GM21825 (cell line): ENCODE measurements around the gene ANP32B.

Source experiments
- ATAC-seq: cut with Tn5 transposase; IDR thresholded peaks from one replicate; pipeline ENCODE4 v1.9.1; 2021; ENCODE audit warnings: mild to moderate bottlenecking, moderate library complexity; ENCODE audit not compliant: unreplicated experiment

ANP32B gene

GRCh38 chr9:98057138-98057799, 74.1 kb downstream of the ANP32B start:
- no peak for ATAC-seq

DNA sequence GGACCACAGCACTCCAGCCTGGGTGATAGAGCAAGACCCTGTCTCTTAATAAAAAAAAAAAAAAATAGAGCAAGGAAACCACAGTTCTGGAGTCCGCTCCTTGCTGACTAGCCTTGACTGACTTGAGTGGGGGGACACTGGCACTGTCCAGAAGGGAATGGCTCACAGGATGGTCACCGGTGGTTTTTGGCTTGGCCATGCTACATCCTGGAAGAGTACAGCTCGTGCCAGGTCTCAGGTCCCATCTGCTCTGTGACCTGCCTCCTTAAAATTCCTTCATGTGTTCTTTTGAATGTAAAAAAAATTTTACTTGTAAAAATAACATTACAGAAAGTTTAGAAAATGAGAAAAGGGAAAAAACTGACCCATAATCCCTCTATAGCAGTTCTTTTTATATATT, 79.0 kb downstream of the ANP32B start:
- no peak for ATAC-seq

DNA sequence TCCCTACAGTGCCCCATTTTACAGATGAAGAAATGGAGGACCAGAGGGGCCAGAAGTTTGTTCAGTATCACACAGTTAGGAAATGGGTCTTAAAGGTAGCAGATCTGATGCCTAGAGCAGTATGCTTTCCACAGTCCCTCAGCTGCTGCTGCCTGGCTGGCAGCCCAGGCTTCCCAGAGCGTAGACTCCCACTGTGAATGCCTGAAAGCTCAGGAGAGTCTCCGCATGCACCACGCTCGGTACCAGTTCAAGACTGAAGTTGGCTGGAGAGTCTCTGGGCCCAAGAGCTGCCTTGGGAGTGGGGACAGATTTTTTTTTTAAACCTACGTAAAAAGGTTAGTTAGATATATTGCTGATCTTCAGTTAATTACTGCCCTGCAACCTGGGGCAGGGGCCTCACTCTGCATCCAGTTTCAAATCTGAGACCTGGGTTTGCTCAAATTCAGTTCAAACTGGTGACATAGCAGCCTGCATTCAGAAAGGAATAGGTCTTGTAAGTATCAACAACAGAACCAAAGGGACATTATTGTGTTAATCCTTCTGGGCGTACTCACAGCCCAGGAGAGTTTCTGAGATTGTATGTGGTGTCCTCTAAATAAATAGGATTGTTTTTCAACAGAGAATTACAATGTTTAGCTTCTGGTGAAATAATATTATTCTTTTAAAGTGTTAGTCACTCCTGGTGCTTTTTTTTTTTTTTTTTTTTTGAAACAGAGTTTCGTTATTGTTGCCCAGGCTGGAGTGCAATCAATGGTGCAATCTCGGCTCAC, 81.7 kb downstream of the ANP32B start:
- ATAC-seq = no peak
